H9 (cell line): ENCODE measurements around the gene INTS6. TPM values are rescaled to one million over a fixed set of nuclear protein-coding genes. Genes with fewer than 3 reads are reported as not detected.

Experiments used
- DNase-seq: peaks from one replicate; pipeline ENCODE4 v3.0.0-alpha.2; 2017
- H2AFZ ChIP-seq: one replicate; pipeline ENCODE4 v1.6.1; 2013; ENCODE audit warnings: mild to moderate bottlenecking, low read length, control low read depth, moderate library complexity
- H2AK5ac ChIP-seq: 2 replicates; pipeline ENCODE4 v1.6.1; 2013; ENCODE audit warnings: low read length, control low read depth, mixed read lengths; ENCODE audit not compliant: insufficient read length
- H2BK120ac ChIP-seq: one replicate; pipeline ENCODE4 v1.6.1; 2013; ENCODE audit warnings: low read depth, mild to moderate bottlenecking, low read length, control low read depth, inconsistent platforms; ENCODE audit not compliant: poor library complexity, severe bottlenecking
- H2BK12ac ChIP-seq: 2 replicates; pipeline ENCODE4 v1.6.1; 2013; ENCODE audit warnings: low read length, control low read depth, mixed read lengths, low read depth; ENCODE audit not compliant: insufficient read length
- H2BK15ac ChIP-seq: 2 replicates; pipeline ENCODE4 v1.6.1; 2013; ENCODE audit warnings: low read depth, low read length, control low read depth
- H2BK20ac ChIP-seq: one replicate; pipeline ENCODE4 v1.6.1; 2013; ENCODE audit warnings: low read depth, mild to moderate bottlenecking, low read length, control low read depth, inconsistent platforms; ENCODE audit not compliant: poor library complexity, severe bottlenecking
- H2BK5ac ChIP-seq: 2 replicates; pipeline ENCODE4 v1.6.1; 2013; ENCODE audit warnings: low read length, control low read depth, mixed read lengths; ENCODE audit not compliant: insufficient read length
- H3K14ac ChIP-seq: 2 replicates; pipeline ENCODE4 v1.6.1; 2013; ENCODE audit warnings: low read length, control low read depth; ENCODE audit not compliant: insufficient read depth
- H3K18ac ChIP-seq: 2 replicates; pipeline ENCODE4 v1.6.1; 2013; ENCODE audit warnings: low read depth, mild to moderate bottlenecking, mixed read lengths, low read length, control low read depth; ENCODE audit not compliant: insufficient read length
- H3K23ac ChIP-seq: 2 replicates; pipeline ENCODE4 v1.6.1; 2013; ENCODE audit warnings: low read length, control low read depth, mixed read lengths, low read depth; ENCODE audit not compliant: insufficient read length
- H3K23me2 ChIP-seq: 2 replicates; pipeline ENCODE4 v1.6.1; 2013; ENCODE audit warnings: low read depth, mild to moderate bottlenecking, mixed read lengths, low read length, control low read depth; ENCODE audit not compliant: insufficient read length, poor library complexity, severe bottlenecking
- H3K27ac ChIP-seq: 2 replicates; pipeline ENCODE4 v1.5.1; 2013; ENCODE audit warnings: low read length, control low read depth, mixed read lengths, low read depth; ENCODE audit not compliant: insufficient read length
- H3K27me3 ChIP-seq: 2 replicates; pipeline ENCODE4 v1.6.1; 2013; ENCODE audit warnings: low read length, control low read depth, inconsistent platforms; ENCODE audit not compliant: insufficient read depth
- H3K4ac ChIP-seq: 2 replicates; pipeline ENCODE4 v1.6.1; 2013; ENCODE audit warnings: low read depth, mild to moderate bottlenecking, control low read depth, inconsistent platforms, low read length, moderate library complexity
- H3K4me1 ChIP-seq: 2 replicates; pipeline ENCODE4 v1.6.1; 2013; ENCODE audit warnings: low read length, control low read depth, inconsistent platforms; ENCODE audit not compliant: insufficient read depth
- H3K4me2 ChIP-seq: 2 replicates; pipeline ENCODE4 v1.6.1; 2013; ENCODE audit warnings: low read length, control low read depth, mixed read lengths; ENCODE audit not compliant: insufficient read length, insufficient read depth
- H3K56ac ChIP-seq: 2 replicates; pipeline ENCODE4 v1.6.1; 2013; ENCODE audit warnings: low read depth, mild to moderate bottlenecking, mixed read lengths, low read length, control low read depth; ENCODE audit not compliant: insufficient read length
- H3K79me1 ChIP-seq: 2 replicates; pipeline ENCODE4 v1.6.1; 2013; ENCODE audit warnings: low read depth, mild to moderate bottlenecking, moderate library complexity, low read length, control low read depth, inconsistent platforms; ENCODE audit not compliant: insufficient read depth, poor library complexity, severe bottlenecking
- H3K79me2 ChIP-seq: 2 replicates; pipeline ENCODE4 v1.6.1; 2013; ENCODE audit warnings: low read length, control low read depth, inconsistent platforms; ENCODE audit not compliant: insufficient read depth
- H3K9ac ChIP-seq: 2 replicates; pipeline ENCODE4 v1.6.1; 2013; ENCODE audit warnings: low read length, control low read depth, mixed read lengths; ENCODE audit not compliant: insufficient read length; ENCODE audit errors: extremely low read depth
- H3K9me3 ChIP-seq: one replicate; pipeline ENCODE4 v1.6.1; 2013; ENCODE audit warnings: low read depth, low read length, inconsistent platforms; ENCODE audit not compliant: control insufficient read depth
- H3T11ph ChIP-seq: one replicate; pipeline ENCODE4 v1.6.1; 2013; ENCODE audit warnings: mild to moderate bottlenecking, low read length, control low read depth, inconsistent platforms
- H4K20me1 ChIP-seq: one replicate; pipeline ENCODE4 v1.6.1; 2013; ENCODE audit not compliant: control insufficient read depth, insufficient read length, insufficient read depth
- H4K5ac ChIP-seq: 2 replicates; pipeline ENCODE4 v1.6.1; 2013; ENCODE audit warnings: low read depth, mild to moderate bottlenecking, mixed read lengths, low read length, control low read depth; ENCODE audit not compliant: insufficient read length
- H4K8ac ChIP-seq: replicated peaks from 2 replicates; pipeline ENCODE4 v1.6.1; 2013; ENCODE audit warnings: low read length, control low read depth, mixed read lengths, low read depth; ENCODE audit not compliant: insufficient read length
- H4K91ac ChIP-seq: 2 replicates; pipeline ENCODE4 v1.6.1; 2013; ENCODE audit warnings: low read depth, mild to moderate bottlenecking, moderate library complexity, mixed read lengths, low read length, control low read depth; ENCODE audit not compliant: insufficient read length
- H3K27ac Mint-ChIP-seq, 3 experiments: 2 replicates in 2 of 3; 3 replicates in 1 of 3; pipeline ENCODE4 v1.8.0; 2020 to 2021; ENCODE audit warnings: mixed read lengths in 3 of 3, mild to moderate bottlenecking in 1 of 3, moderate library complexity in 1 of 3
- H3K27me3 Mint-ChIP-seq: 2 replicates; pipeline ENCODE4 v1.8.0; 2021; ENCODE audit warnings: low read depth, mild to moderate bottlenecking, moderate library complexity, mixed read lengths
- H3K36me3 Mint-ChIP-seq, 3 experiments: 2 replicates in 2 of 3; 3 replicates in 1 of 3; pipeline ENCODE4 v1.8.0; 2020 to 2021; ENCODE audit warnings: low read depth in 3 of 3, mixed read lengths in 3 of 3; ENCODE audit not compliant: insufficient read depth in 1 of 3
- H3K4me1 Mint-ChIP-seq, 2 experiments: 2 replicates each; pipeline ENCODE4 v1.8.0; 2020; ENCODE audit warnings: mixed read lengths in 2 of 2
- H3K4me3 Mint-ChIP-seq, 2 experiments: 2 replicates in 1 of 2; 3 replicates in 1 of 2; pipeline ENCODE4 v1.8.0; 2020 to 2021; ENCODE audit warnings: mild to moderate bottlenecking in 2 of 2, mixed read lengths in 2 of 2, moderate library complexity in 1 of 2
- H3K9me3 Mint-ChIP-seq, 2 experiments: 2 replicates in 1 of 2; 3 replicates in 1 of 2; pipeline ENCODE4 v1.8.0; 2020; ENCODE audit warnings: mild to moderate bottlenecking in 2 of 2, mixed read lengths in 2 of 2, moderate library complexity in 1 of 2
- WGBS: extraction: QIAGEN DNeasy Blood & Tissue Kit; methylation state at CpG from one replicate; pipeline ENCODE4 v1.1.7; 2013; ENCODE audit warnings: missing lambda C conversion rate, low lambda C conversion rate, mixed read lengths; ENCODE audit not compliant: insufficient read length; ENCODE audit errors: extremely low coverage; 5-methylcytosine and 5-hydroxymethylcytosine counted together
- total RNA-seq: library from RNA; stranded (reverse); gene quantifications from 2 replicates; pipeline ENCODE4 v1.2.1, GENCODE V29; 2021
- TF ChIP-seq, protein P1 (sequence below): fragments of 200-600 bp; sonication (generic); conservative IDR thresholded peaks from 3 replicates; pipeline ENCODE4 v1.8.0; 2021; ENCODE audit warnings: antibody characterized with exemption, mild to moderate bottlenecking

INTS6 gene
- total RNA-seq, 1 experiment from 2014 or later, result 61.2 TPM

DNA sequence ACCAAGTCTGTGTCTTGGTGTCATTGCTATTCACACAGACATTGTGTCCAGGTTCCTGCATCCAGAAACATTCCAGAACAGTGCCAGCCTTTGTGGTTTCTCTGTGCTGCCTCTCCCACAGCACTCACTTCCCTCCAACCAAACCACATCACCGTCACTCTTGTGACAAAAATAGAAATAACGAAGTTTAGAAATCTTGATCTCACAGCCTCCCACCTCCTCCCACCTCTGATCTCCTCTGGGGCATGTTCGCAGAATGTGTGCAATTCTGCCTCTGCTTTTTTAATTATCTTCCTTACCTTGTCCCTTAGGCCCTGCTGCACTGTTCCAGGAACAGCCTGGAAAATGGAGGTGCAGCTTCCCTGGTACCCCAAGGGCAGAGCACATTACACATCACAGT, 122.0 kb downstream of the INTS6 start:
- DNase-seq, result no peak

More for the DNA sequence above, 122.0 kb downstream of the INTS6 start:
- TF ChIP-seq, protein P1, sequence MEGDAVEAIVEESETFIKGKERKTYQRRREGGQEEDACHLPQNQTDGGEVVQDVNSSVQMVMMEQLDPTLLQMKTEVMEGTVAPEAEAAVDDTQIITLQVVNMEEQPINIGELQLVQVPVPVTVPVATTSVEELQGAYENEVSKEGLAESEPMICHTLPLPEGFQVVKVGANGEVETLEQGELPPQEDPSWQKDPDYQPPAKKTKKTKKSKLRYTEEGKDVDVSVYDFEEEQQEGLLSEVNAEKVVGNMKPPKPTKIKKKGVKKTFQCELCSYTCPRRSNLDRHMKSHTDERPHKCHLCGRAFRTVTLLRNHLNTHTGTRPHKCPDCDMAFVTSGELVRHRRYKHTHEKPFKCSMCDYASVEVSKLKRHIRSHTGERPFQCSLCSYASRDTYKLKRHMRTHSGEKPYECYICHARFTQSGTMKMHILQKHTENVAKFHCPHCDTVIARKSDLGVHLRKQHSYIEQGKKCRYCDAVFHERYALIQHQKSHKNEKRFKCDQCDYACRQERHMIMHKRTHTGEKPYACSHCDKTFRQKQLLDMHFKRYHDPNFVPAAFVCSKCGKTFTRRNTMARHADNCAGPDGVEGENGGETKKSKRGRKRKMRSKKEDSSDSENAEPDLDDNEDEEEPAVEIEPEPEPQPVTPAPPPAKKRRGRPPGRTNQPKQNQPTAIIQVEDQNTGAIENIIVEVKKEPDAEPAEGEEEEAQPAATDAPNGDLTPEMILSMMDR, result no peak
- no peak overlapping the region for H4K5ac ChIP-seq
- Mint-ChIP-seq H3K4me1 (peaks cover 19 to 34% of the 10 kb centered on the region in 2 experiments), H3K27me3 (no peaks in the 10 kb centered on the region), H3K9me3 (no peaks in the 10 kb centered on the region), H3K36me3 (no peaks in the 10 kb centered on the region), H3K27ac (no peak overlapping the region), H3K4me3 (no peak overlapping the region)
- H3K9me3 ChIP-seq, result no peaks in the 10 kb centered on the region
- H3K4me2 ChIP-seq, result no peak overlapping the region
- no peak overlapping the region for H3K56ac ChIP-seq
- no peaks in the 10 kb centered on the region for H3K79me1 ChIP-seq
- H2BK20ac ChIP-seq, result no peak overlapping the region
- no peak overlapping the region for H3K4ac ChIP-seq
- H3K14ac ChIP-seq, result no peak overlapping the region
- H4K91ac ChIP-seq, result no peak overlapping the region
- no peak overlapping the region for H4K8ac ChIP-seq
- H3T11ph ChIP-seq, result no peak overlapping the region
- no peak overlapping the region for H2BK15ac ChIP-seq
- no peaks in the 10 kb centered on the region for H3K23me2 ChIP-seq
- no peak overlapping the region for H2BK12ac ChIP-seq
- no CpG with 5 or more reads among the region's 3 CpGs for WGBS
- H2BK120ac ChIP-seq, result no peak overlapping the region
- no peak overlapping the region for H2AFZ ChIP-seq
- no peaks in the 10 kb centered on the region for H3K27me3 ChIP-seq
- H3K9ac ChIP-seq, result no peak overlapping the region
- no peaks in the 10 kb centered on the region for H3K79me2 ChIP-seq
- no peak overlapping the region for H2AK5ac ChIP-seq
- no peaks in the 10 kb centered on the region for H4K20me1 ChIP-seq
- no peak overlapping the region for H3K18ac ChIP-seq
- no peaks in the 10 kb centered on the region; the same call in 1 of the 2 replicates for H3K4me1 ChIP-seq
- H2BK5ac ChIP-seq, result no peak overlapping the region
- no peak overlapping the region for H3K23ac ChIP-seq
- H3K27ac ChIP-seq, result no peak overlapping the region
